Gastroesophageal sphincter (tissue), 4 donors: ENCODE results near the gene FGF10. TPM values are rescaled to one million over a fixed set of nuclear protein-coding genes. Genes with fewer than 3 reads are reported as not detected.

Experiments
- ATAC-seq: fragments of 150-250 bp; one replicate; pipeline ENCODE4 v1.9.1; 2016; ENCODE audit warnings: mild to moderate bottlenecking, moderate library complexity
- H3K27ac ChIP-seq, 4 donors: fragments of 200-600 bp; sonication (generic) in 3 of 4; 1 replicate in 3 of 4; 2 replicates in 1 of 4; pipeline ENCODE4 v1.5.1; 2016 to 2019
- H3K27me3 ChIP-seq: fragments of 200-600 bp; sonication (generic); one replicate; pipeline ENCODE4 v1.5.1; 2019
- H3K36me3 ChIP-seq, 2 donors: fragments of 200-600 bp; sonication (generic); one replicate each; pipeline ENCODE4 v1.5.1; 2019; ENCODE audit warnings: control low read depth in 1 of 2
- H3K4me1 ChIP-seq, 3 donors: fragments of 200-600 bp; sonication (generic); 1 replicate in 2 of 3; 2 replicates in 1 of 3; pipeline ENCODE4 v1.5.1; 2016 to 2019; ENCODE audit warnings: control low read depth in 2 of 3
- H3K4me3 ChIP-seq, 2 donors: fragments of 200-600 bp; sonication (generic); one replicate each; pipeline ENCODE4 v1.5.1; 2019; ENCODE audit warnings: mild to moderate bottlenecking in 1 of 2, moderate library complexity in 1 of 2
- H3K9me3 ChIP-seq, 3 donors: fragments of 200-600 bp; sonication (generic); one replicate each; pipeline ENCODE4 v1.5.1; 2017 to 2019; ENCODE audit warnings: control low read depth in 2 of 3
- CTCF ChIP-seq, 4 experiments: fragments of 200-600 bp in 2 of 4; fragments of 450-650 bp in 2 of 4; sonication (generic) in 1 of 4; IDR thresholded peaks; one replicate each; pipeline ENCODE4 v1.5.1; 2017 to 2019; ENCODE audit warnings: antibody characterized with exemption in 4 of 4, mild to moderate bottlenecking in 2 of 4, moderate library complexity in 2 of 4
- EP300 ChIP-seq: sonication (generic); formaldehyde crosslinking; IDR thresholded peaks from one replicate; pipeline ENCODE4 v1.6.1; 2017; ENCODE audit warnings: antibody characterized with exemption, mild to moderate bottlenecking
- POLR2A ChIP-seq, 2 donors: fragments of 450-650 bp; IDR thresholded peaks; one replicate each; pipeline ENCODE4 v1.6.1; 2017; ENCODE audit warnings: antibody characterized with exemption in 2 of 2, mild to moderate bottlenecking in 2 of 2, moderate library complexity in 1 of 2
- POLR2AphosphoS5 ChIP-seq: sonication (generic); formaldehyde crosslinking; IDR thresholded peaks from one replicate; pipeline ENCODE4 v1.6.1; 2017; ENCODE audit warnings: antibody characterized with exemption
- WGBS, 2 donors: methylation state at CpG; one replicate each; pipeline ENCODE4 v1.1.5; 2018; ENCODE audit warnings: low coverage in 1 of 2; 5-methylcytosine and 5-hydroxymethylcytosine counted together
- total RNA-seq, 4 donors: library from RNA; depleted of rRNA; stranded (reverse); fragments of >200 nt; gene quantifications; one replicate each; pipeline ENCODE4 v1.1.0, GENCODE V29; 2016

FGF10 gene
- total RNA-seq, 4 donors from 2014 or later, result 2.0 to 33.7 (median 5.5) TPM

GRCh38 chr5:44294516-44294915 is 94.7 kb downstream of the FGF10 start:
- no peak for TF ChIP-seq CTCF (IDR thresholded peaks at IDR 0.05)
- TF ChIP-seq POLR2A (IDR thresholded peaks at IDR 0.05), result no peak
- no peak for TF ChIP-seq EP300
- no peak for TF ChIP-seq POLR2AphosphoS5
- Histone ChIP-seq H3K36me3 (no peaks in the 10 kb centered on the region), H3K9me3 (peaks cover 0 to 12% (median 0%) of the 10 kb centered on the region in 3 donors), H3K27ac (no peak overlapping the region), H3K27me3 (no peaks in the 10 kb centered on the region), H3K4me1 (no peaks in the 10 kb centered on the region), H3K4me3 (no peak overlapping the region)
- 60 to 71% methylated on average over 1 to 2 of the region's 2 CpGs for WGBS, 2 donors
- ATAC-seq, result no peak

DNA sequence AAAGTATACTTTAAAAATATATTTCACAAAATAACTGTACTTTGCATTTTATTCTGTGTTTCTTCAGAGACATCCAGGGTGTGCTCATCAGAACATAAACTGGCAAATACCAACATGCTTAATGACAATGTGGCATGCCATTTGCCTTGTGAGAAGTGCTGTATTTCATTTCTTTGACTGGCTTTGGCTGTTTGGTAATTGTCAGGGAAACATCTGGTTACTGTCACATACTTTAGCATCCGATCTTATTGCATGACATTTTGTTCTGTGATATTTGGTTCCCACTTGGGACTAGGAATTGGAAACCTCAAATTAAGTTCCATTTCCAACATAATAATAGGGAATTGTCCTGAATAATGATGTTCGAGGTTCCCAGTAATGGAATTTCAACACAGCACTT is 96.5 kb downstream of the FGF10 start:
- Histone ChIP-seq H3K9me3 (peaks cover 0 to 12% (median 0%) of the 10 kb centered on the region in 3 donors), H3K4me3 (no peak overlapping the region), H3K27ac (no peak overlapping the region), H3K27me3 (no peaks in the 10 kb centered on the region), H3K36me3 (no peaks in the 10 kb centered on the region), H3K4me1 (no peaks in the 10 kb centered on the region)
- no peak for ATAC-seq
- no peak for TF ChIP-seq CTCF (IDR thresholded peaks at IDR 0.05)
- no peak for TF ChIP-seq POLR2AphosphoS5
- TF ChIP-seq POLR2A (IDR thresholded peaks at IDR 0.05), result no peak
- no peak for TF ChIP-seq EP300
- WGBS, 2 donors, result 35 to 60% methylated on average over 2 of the region's 2 CpGs

DNA sequence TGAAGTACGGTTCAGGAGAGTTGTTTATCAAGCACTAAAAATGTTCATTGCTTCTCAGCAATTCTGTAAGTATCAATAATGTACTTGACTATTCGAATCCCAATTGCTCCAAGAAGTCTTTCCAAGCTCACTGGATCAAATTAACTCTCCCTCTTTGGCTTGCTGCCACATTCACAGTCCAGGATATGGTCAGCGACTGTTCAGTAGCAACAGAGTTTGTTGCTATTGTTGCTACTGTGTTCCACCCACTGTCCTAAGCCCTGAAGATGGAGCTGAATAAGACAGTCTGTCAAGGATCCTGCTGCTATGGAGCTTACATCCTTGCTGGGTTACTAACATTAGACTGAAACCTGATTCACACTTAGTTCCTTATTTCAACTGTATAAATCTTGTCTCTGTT is 110.8 kb downstream of the FGF10 start:
- Histone ChIP-seq H3K4me1 (no peaks in the 10 kb centered on the region), H3K4me3 (no peak overlapping the region), H3K27me3 (no peaks in the 10 kb centered on the region), H3K9me3 (no peaks in the 10 kb centered on the region), H3K36me3 (no peaks in the 10 kb centered on the region), H3K27ac (no peak overlapping the region)
- no peak for ATAC-seq
- TF ChIP-seq POLR2A (IDR thresholded peaks at IDR 0.05) (no peak), POLR2AphosphoS5 (no peak), CTCF (IDR thresholded peaks at IDR 0.05) (no peak), EP300 (no peak)
- WGBS, 2 donors, result 23 to 47% methylated on average over 3 of the region's 3 CpGs

GRCh38 chr5:44275908-44276307 is 113.3 kb downstream of the FGF10 start:
- Histone ChIP-seq H3K4me1 (no peaks in the 10 kb centered on the region), H3K4me3 (no peak overlapping the region), H3K27me3 (no peaks in the 10 kb centered on the region), H3K36me3 (no peaks in the 10 kb centered on the region), H3K9me3 (no peaks in the 10 kb centered on the region), H3K27ac (no peak overlapping the region)
- TF ChIP-seq EP300 (no peak), CTCF (IDR thresholded peaks at IDR 0.05) (no peak), POLR2AphosphoS5 (no peak)
- no peak for ATAC-seq
- WGBS, 2 donors, result 29 to 46% methylated on average over 1 of the region's 1 CpG

- no peak for ATAC-seq
- H3K27me3 ChIP-seq, result no peaks in the 10 kb centered on the region
- H3K4me1 ChIP-seq, result no peaks in the 10 kb centered on the region
- H3K36me3 ChIP-seq, result no peaks in the 10 kb centered on the region
- no peak overlapping the region for H3K27ac ChIP-seq
- no peaks in the 10 kb centered on the region for H3K9me3 ChIP-seq
- no peak overlapping the region for H3K4me3 ChIP-seq
- no peak for TF ChIP-seq POLR2A (IDR thresholded peaks at IDR 0.05)
- no peak for TF ChIP-seq CTCF (IDR thresholded peaks at IDR 0.05)
- TF ChIP-seq POLR2AphosphoS5, result no peak
- no peak for TF ChIP-seq EP300
- WGBS, 2 donors, result 36 to 65% methylated on average over 1 of the region's 1 CpG
Measured at GRCh38 chr5:44275329-44275728, 113.9 kb downstream of the FGF10 start.
